Activated T-helper 1 cell treated with anti-CD3 and anti-CD28 coated beads, Interleukin-12 subunit alpha, Interleukin-12 subunit beta, Interleukin-2, Interleukin-4 antibody, amounts not matched to agents 30 ng/mL and 10 ng/mL and 1 ng/mL, durations not matched to agents 14 hours and 24 hours and 36 hours (primary cell): Measurements from ENCODE around the gene CCDC188. TPM values are rescaled to one million over a fixed set of nuclear protein-coding genes. Genes with fewer than 3 reads are reported as not detected.

Experiments
- DNase-seq: peaks from one replicate; pipeline ENCODE4 v3.0.0; 2021; ENCODE audit warnings: low spot score
- H3K27ac Mint-ChIP-seq: one replicate; pipeline ENCODE4 v1.8.0; 2021; ENCODE audit warnings: mild to moderate bottlenecking, mixed read lengths
- H3K27me3 Mint-ChIP-seq: one replicate; pipeline ENCODE4 v1.8.0; 2022; ENCODE audit warnings: mild to moderate bottlenecking, moderate library complexity, mixed read lengths; ENCODE audit not compliant: insufficient read depth
- H3K36me3 Mint-ChIP-seq: one replicate; pipeline ENCODE4 v1.8.0; 2021; ENCODE audit warnings: low read depth, mixed read lengths
- H3K4me1 Mint-ChIP-seq: one replicate; pipeline ENCODE4 v1.8.0; 2021; ENCODE audit warnings: low read depth, mixed read lengths
- H3K4me3 Mint-ChIP-seq: one replicate; pipeline ENCODE4 v1.8.0; 2021; ENCODE audit warnings: mild to moderate bottlenecking, moderate library complexity, mixed read lengths
- H3K9me3 Mint-ChIP-seq: one replicate; pipeline ENCODE4 v1.8.0; 2021; ENCODE audit warnings: mixed read lengths
- intact Hi-C: fragments of 100-400 bp; cut with micrococcal nuclease; formaldehyde crosslinking; loops from one replicate; pipeline ENCODE4 v1.15.1; 2024
- total RNA-seq: library from RNA; stranded (reverse); gene quantifications from 2 replicates; pipeline ENCODE4 v1.2.3, GENCODE V29; 2022

Gene CCDC188
- total RNA-seq, 1 donor from 2014 or later: 0.26 TPM

DNA sequence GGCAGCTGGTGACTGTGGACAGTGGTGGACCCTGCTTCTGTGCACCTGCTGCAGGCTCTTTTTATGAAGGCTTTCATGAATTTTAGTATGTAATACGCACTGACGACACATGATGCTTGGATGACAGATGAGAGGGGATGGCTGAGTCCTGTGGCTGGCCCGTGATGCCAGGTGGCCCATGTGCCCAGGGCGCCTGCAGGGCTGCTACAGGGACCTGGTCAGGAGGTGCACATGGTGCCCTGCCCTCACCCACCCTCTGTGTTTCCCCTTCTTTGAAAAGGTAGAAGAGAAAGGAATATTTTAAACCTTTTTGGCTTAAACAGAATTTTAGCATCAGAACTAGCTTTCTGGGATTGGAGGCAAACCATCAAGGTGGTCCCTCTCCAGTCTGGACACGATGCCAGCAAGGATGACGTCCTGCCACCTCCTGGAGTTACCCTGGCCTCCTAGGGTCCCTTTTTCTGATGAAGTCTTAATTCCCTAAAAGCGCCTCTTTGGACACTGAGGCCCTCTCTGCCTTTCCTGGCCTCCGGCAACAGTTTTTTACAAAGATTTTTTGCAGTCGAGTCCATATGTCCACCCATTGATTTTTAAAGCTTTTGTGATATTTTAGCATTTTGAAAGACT is 40.4 kb downstream of the CCDC188 start:
- Mint-ChIP-seq H3K27ac (peak overlapping the region; percentile 76), H3K36me3 (peaks cover 31% of the 10 kb centered on the region), H3K4me1 (peaks cover 33% of the 10 kb centered on the region), H3K9me3 (no peaks in the 10 kb centered on the region), H3K27me3 (peaks cover 3% of the 10 kb centered on the region), H3K4me3 (no peak overlapping the region)
- DNase-seq: no peak
- intact Hi-C loops: loop anchor here (10.0 kb wide), 1 partner anchor 894 kb away; the partner anchor contains the start of gene THAP7

DNA sequence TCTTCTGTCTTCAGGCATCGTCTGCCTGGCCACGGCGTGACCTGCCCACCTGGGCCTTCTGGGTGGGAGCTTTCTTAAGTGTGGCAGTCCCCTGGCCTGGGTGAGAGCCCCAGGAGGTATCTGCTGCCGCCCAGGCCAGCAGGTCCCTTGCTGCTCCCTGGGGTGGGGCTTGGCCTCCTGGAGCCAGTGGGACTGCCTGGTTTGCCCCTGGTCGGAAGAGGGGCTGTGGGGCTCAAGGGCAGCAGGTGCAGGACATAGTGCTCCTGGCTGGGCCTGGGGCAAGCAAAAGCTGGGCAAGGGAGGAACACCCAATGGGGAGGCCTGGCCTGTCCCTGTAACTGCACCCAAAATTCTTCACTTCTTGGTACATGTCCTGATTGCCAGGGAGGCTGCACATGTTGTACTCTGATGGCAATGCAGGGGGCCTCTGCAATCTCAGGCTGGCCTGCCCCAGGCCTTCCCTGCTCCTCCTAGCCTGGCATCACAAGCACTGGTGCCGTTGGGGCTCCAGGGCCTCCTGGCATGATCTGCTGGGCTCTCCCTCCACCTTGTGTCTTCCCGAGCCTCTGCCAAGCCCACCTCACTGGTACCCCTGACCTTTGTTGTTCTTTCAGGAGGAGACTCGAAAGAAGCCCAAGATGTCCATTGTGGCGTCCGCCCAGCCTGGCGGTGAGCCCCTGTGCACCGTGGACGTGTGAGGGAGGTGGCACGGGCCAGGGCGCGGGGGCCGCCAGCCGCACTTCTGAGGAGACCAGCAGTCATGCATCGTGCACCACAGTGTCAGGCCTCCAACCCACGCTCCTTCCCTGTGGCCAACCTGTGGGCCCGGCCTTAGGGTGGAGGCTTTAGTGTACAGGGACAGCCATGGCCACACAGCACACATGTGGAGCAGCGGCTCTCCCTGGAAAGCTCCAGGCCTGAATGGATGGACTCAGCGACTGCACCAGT is 41.2 kb downstream of the CCDC188 start:
- Mint-ChIP-seq H3K4me3 (no peak overlapping the region), H3K27ac (peak overlapping the region; percentile 63), H3K36me3 (peaks cover 30% of the 10 kb centered on the region), H3K27me3 (no peaks in the 10 kb centered on the region), H3K9me3 (no peaks in the 10 kb centered on the region), H3K4me1 (peaks cover 32% of the 10 kb centered on the region)
- DNase-seq: no peak
- intact Hi-C loops: loop anchor here (10.0 kb wide), 1 partner anchor 895 kb away; the partner anchor contains the start of gene THAP7

DNA sequence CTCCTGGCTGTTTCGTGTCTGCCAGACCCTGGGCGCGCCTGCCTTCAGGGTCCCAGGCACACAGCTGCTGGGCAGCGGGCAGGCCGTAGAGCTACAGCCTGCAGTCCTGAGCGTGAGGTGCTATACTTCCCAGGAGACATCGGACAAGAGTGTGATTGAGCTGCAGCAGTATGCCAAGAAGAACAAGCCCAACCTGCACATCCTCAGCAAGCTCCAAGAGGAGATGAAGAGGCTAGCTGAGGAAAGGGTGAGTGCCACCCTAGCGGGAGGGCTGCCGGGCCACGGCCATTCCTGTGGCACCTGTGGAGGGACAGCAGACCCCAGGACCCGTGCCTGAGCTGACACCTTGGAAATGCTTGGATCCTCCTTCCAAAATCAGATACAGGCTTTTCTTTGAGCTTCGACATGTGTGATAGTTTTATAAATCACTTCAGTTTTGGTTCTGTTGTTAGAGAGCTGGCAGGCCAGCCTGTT is 42.1 kb downstream of the CCDC188 start:
- intact Hi-C loops: no loop called here
- no peaks in the 10 kb centered on the region for H3K27me3 Mint-ChIP-seq
- H3K27ac Mint-ChIP-seq: peak overlapping the region; percentile 55
- peaks cover 30% of the 10 kb centered on the region for H3K4me1 Mint-ChIP-seq
- H3K9me3 Mint-ChIP-seq: no peaks in the 10 kb centered on the region
- H3K4me3 Mint-ChIP-seq: no peak overlapping the region
- H3K36me3 Mint-ChIP-seq: peaks cover 26% of the 10 kb centered on the region
- DNase-seq: no peak

DNA sequence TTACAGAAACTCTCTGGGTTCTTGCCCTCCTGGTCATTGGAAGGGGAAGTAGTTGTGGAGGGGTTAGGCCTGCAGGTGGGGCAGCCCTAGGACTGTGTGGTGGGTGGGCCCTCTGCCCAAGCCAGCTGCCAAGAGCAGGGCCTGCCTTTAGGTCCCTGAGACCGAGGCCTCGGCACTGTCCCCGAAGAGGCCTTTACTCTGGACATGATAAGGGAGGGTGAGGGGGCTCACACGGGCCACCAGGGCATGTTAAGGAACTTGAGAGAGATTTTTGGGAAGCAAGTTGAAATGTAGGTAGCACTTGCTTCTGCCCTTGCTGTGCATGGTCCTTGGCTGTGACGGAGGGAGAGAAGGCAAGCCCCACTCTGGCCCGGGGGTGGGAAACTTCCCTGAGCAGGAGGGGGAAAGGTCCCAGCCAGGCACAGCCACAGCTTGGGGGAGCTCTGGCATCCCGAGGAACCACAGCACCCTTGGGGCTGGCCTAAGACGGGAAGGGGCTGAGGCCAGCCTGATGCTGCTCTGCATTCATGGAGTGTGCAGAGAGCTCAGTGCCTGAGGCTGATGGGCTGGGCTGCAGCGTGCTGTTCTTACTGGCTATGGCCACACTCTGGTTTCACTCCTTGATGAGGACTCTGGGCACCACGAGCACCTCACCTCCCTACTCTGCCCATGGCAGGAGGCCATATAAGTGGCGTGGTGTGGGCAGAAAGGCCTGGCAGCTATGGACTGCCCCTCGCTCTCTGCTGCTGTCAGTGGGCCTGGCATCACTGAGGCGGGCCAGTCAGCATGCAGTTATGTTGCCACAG is 42.7 kb downstream of the CCDC188 start:
- H3K9me3 Mint-ChIP-seq: no peaks in the 10 kb centered on the region
- peaks cover 36% of the 10 kb centered on the region for H3K4me1 Mint-ChIP-seq
- no peak overlapping the region for H3K4me3 Mint-ChIP-seq
- intact Hi-C loops: no loop called here
- H3K27ac Mint-ChIP-seq: peak overlapping the region; percentile 73
- no peaks in the 10 kb centered on the region for H3K27me3 Mint-ChIP-seq
- peaks cover 32% of the 10 kb centered on the region for H3K36me3 Mint-ChIP-seq
- DNase-seq: no peak

DNA sequence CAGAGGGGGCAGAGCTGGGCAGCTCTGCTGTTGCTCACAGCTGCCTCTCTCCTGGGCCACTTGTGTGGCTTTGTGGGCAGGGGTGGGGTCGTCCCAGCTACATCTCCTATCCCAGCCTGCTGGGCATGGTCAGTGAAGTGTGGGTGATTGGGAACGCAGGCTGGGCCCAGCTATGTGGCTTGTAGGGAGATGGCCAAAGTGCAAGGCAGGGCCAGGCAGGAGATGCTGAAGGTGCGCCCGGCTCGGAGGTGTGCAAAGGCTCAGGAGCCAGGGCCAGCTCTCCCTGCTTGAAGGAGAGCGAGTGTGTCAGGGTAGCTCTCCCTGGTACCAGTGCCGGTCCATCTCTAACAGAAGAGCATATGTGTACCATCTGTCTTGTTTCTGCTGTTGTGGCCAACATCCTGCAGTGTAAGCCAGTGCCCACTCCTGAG is 43.4 kb downstream of the CCDC188 start:
- Mint-ChIP-seq H3K27ac (peak overlapping the region; percentile 73), H3K4me1 (peaks cover 41% of the 10 kb centered on the region), H3K9me3 (no peaks in the 10 kb centered on the region), H3K36me3 (peaks cover 37% of the 10 kb centered on the region), H3K4me3 (no peak overlapping the region), H3K27me3 (no peaks in the 10 kb centered on the region)
- no peak for DNase-seq
- intact Hi-C loops: no loop called here

DNA sequence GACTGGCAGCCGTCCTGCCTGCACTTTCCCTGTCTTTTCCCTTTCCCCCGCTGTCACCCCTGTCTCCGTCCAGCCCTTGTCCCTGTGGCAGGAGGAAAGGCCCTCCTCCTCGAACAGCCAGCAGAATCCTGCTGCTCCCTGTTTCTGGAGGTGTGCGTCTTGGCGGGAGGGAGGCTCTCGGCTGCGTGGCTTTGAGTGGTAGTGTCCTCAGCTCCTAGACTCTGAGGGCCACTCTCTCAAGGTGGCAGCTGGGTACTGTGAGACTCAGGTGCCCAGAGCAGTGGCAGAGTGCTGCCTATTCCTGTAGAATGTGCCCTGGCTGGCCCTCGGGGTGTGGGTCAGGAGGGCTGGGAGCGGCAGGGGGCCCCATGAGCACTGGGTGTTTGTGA is 44.0 kb downstream of the CCDC188 start:
- H3K27me3 Mint-ChIP-seq: no peaks in the 10 kb centered on the region
- peaks cover 41% of the 10 kb centered on the region for H3K4me1 Mint-ChIP-seq
- H3K4me3 Mint-ChIP-seq: no peak overlapping the region
- H3K9me3 Mint-ChIP-seq: no peaks in the 10 kb centered on the region
- H3K36me3 Mint-ChIP-seq: peaks cover 39% of the 10 kb centered on the region
- no peak for DNase-seq
- intact Hi-C loops: no loop called here
- H3K27ac Mint-ChIP-seq: no peak overlapping the region

DNA sequence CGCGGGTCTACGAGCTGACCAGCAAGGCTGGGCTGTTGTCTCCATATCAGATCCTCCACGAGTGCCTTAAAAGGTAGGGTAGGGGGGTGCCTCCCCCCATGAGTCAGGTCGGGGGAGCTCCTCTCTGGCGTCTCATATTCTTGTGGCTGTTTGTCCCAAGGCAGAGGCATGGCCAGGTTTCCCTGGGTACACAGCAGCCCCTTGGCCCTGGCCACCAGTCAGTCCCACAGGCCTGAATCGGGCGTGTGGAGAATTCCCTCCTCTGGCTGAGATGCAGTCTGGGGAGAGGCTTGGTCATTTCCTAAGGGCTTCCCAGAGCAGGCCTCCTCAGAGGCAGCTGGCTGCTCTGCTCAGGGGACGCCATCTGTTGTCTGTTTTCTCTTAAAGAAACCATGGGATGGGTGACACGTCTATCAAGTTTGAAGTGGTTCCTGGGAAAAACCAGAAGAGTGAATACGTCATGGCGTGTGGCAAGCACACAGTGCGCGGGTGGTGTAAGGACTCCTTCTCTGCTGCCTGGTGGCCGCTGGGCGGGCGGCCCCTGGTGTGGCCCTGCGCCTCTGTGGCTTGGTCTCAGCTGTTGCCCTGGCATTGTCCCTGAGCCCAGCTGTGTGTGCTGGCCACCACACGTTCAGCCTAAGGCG is 44.5 kb downstream of the CCDC188 start:
- Mint-ChIP-seq H3K36me3 (peaks cover 37% of the 10 kb centered on the region), H3K27ac (no peak overlapping the region), H3K4me1 (peaks cover 41% of the 10 kb centered on the region), H3K9me3 (no peaks in the 10 kb centered on the region), H3K27me3 (no peaks in the 10 kb centered on the region), H3K4me3 (no peak overlapping the region)
- DNase-seq: no peak
- intact Hi-C loops: no loop called here

DNA sequence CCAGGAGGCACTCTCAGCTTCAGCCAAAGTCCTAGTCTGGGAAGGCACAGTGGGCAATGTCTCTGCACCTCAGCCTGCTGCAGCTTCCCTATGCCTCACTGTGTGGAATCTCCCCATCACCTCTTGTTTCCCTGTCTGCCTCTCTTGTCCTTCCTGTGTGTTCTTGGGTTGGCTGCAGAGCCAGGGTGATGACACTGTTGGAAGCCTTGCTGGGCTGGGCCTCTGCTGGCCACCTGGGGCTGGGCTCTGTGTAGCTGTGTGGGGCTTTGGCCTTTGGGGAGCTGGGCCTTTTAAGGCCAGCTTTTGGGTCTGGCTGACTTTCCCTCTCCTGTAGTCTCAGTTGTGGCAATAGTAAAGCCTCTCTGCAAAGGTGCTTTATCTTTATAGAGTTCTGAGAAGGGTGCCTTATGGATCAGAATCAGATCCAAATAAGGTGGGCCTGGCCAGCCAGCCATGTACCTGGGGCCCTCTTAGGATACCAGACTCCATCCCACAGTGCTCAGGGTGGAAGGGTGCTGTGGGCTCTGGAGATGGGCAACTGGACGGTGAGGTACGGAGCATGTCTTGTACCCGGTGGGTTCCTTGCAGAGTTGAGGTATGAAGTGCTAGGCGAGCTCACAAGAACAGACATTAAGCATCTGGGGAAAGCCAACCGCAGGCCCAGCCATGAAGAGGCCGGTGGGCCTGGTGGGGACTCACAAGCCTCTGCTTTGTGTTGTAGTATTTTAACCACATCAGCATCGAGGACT is 45.2 kb downstream of the CCDC188 start:
- Mint-ChIP-seq H3K36me3 (peaks cover 32% of the 10 kb centered on the region), H3K9me3 (no peaks in the 10 kb centered on the region), H3K27ac (no peak overlapping the region), H3K27me3 (no peaks in the 10 kb centered on the region), H3K4me1 (peaks cover 41% of the 10 kb centered on the region), H3K4me3 (no peak overlapping the region)
- no peak for DNase-seq
- intact Hi-C loops: no loop called here

DNA sequence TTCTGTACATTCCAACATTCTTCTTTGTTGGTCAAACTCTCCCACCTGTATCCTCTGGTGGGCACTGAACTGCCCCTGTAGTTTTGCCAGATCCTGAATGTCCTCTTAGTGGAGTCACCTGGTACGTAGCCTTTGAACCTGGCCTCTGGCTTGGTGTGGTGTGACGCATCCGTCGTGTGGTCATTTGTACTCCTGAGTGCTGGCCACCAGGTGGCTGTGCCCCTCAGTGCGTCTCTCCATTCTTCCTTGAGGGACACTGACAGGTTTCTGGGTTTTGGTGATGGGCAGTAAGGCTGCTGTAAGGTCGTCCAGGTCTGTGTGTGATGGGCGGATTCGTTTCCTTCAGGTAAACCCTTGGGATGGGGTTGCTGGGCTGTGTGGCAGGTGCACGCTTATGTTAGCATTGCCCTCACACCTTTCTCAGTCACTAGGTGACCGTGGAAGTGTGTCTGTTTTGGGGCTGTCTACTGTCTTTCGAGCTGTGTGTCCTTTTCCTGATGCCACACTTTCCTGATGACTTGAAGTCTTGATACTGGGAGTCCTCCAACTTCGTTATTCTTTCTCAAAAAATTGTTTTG is 48.6 kb downstream of the CCDC188 start:
- Mint-ChIP-seq H3K36me3 (peaks cover 50% of the 10 kb centered on the region), H3K4me3 (peak overlapping the region; percentile 54), H3K9me3 (no peaks in the 10 kb centered on the region), H3K4me1 (peaks cover 62% of the 10 kb centered on the region), H3K27me3 (no peaks in the 10 kb centered on the region), H3K27ac (peak overlapping the region; percentile 80)
- no peak for DNase-seq
- intact Hi-C loops: no loop called here

DNA sequence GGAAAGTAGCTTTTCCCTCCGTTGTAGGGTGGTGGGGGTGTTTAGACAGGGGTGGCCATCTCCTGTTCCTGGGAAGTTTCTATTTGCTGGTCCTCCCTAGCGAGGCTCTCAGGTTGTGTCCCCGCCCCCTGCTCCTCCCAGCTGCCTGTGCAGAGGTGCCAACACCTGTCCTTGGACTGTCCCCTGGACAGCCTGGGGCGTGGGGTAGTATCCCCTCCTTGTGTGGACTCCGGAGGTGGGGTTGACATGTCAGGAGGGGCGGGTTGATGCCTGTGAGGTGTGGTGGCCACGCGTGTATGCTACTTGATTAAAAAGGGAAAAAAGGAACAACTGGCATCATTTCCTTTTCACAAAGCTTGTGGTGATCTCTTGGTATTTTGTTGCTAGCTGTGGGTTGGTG is 49.2 kb downstream of the CCDC188 start:
- Mint-ChIP-seq H3K27ac (peak overlapping the region; percentile 80), H3K4me1 (peaks cover 63% of the 10 kb centered on the region), H3K9me3 (no peaks in the 10 kb centered on the region), H3K27me3 (no peaks in the 10 kb centered on the region), H3K36me3 (peaks cover 57% of the 10 kb centered on the region), H3K4me3 (peak overlapping the region; percentile 7)
- no peak for DNase-seq
- intact Hi-C loops: loop anchor here (2.0 kb wide), 1 partner anchor 81 kb away; the partner anchor contains the start of gene TANGO2

DNA sequence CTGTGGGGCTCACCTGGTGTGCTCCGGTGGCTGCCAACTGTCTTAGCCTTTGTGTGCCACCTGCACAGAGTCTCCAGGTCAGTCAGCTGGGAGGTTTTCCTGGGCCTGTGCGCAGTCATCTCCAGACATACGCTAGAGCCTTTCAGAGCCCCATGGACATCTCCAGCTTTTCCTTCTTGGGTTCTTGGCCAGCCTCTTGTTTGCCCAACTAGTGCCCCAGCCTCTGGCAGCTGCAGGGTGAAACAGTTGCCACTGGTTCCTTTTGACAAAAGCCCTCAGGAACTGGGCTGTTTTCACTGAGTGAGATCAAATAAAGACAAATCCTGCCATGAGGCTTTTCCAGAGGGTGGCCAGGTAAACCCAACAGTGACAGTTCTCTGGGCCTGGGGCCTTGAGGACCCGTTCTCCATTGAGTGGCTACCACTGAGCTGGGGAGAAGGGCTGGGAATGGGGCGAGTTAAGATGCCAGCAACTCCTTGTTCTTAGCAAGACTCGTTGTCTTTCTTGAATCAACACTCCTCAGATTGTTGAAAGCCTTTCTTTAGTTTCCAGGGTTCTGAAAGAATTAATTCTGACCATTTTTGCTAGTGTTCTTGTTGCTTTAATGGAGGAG is 51.6 kb downstream of the CCDC188 start:
- H3K4me1 Mint-ChIP-seq: peaks cover 82% of the 10 kb centered on the region
- peak overlapping the region; percentile 91 for H3K27ac Mint-ChIP-seq
- H3K36me3 Mint-ChIP-seq: peaks cover 69% of the 10 kb centered on the region
- H3K9me3 Mint-ChIP-seq: peaks cover 5% of the 10 kb centered on the region
- intact Hi-C loops: no loop called here
- H3K4me3 Mint-ChIP-seq: peak overlapping the region; percentile 22
- DNase-seq: no peak
- H3K27me3 Mint-ChIP-seq: no peaks in the 10 kb centered on the region
